GM12801 (cell line): ENCODE results near the gene THADA.

Source experiments
- TF ChIP-seq, protein P1 (sequence below): IDR thresholded peaks from one replicate; pipeline ENCODE4 v1.5.1; 2011; ENCODE audit warnings: control low read depth; ENCODE audit not compliant: insufficient read length; ENCODE audit errors: extremely low read depth

Gene THADA

DNA sequence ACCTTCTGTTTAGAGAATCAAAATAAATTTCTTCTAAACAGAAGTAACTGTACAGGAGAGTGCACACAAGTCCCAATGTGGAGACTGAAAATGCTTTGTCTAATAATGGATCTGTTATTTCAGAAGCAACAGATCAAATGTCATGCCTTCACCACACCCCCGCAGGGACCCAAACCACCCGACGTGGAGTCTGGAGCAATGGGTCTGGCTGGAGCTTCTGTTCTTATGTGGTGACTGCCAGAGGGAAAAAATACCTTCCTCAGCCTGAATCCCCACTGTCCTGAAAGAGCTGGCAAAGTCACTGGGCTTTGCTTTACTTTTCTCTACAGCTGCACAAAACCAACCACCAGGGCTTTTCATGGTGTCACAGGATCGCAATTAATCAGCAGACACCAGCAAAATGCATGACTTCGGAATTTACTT, 250.4 kb downstream of the THADA start:
- TF ChIP-seq, protein P1, sequence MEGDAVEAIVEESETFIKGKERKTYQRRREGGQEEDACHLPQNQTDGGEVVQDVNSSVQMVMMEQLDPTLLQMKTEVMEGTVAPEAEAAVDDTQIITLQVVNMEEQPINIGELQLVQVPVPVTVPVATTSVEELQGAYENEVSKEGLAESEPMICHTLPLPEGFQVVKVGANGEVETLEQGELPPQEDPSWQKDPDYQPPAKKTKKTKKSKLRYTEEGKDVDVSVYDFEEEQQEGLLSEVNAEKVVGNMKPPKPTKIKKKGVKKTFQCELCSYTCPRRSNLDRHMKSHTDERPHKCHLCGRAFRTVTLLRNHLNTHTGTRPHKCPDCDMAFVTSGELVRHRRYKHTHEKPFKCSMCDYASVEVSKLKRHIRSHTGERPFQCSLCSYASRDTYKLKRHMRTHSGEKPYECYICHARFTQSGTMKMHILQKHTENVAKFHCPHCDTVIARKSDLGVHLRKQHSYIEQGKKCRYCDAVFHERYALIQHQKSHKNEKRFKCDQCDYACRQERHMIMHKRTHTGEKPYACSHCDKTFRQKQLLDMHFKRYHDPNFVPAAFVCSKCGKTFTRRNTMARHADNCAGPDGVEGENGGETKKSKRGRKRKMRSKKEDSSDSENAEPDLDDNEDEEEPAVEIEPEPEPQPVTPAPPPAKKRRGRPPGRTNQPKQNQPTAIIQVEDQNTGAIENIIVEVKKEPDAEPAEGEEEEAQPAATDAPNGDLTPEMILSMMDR, result no peak

DNA sequence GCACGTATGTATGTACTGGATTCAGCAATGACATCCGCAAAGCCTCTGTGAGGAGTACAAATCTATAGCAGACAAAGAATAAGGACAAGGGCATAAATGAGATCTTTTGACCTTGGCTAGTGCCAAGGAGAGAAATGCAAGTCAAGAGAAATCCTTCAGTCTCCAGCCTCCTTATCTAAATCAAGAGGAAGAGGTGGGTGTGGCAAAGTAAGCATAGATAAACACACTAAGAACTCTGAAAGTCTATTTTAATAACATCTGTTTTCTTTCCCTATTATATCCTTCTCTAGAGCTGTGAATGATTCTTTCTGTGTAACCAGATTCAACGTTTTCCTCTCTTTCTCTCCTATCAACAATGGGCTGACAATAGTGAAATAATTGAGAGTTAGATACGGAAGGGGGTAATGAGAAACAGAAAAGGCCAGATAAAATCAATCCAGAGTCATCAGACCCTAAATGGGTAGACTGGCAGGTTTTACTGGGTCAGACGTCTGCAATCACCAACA, 250.9 kb downstream of the THADA start:
- TF ChIP-seq, protein P1, result no peak

DNA sequence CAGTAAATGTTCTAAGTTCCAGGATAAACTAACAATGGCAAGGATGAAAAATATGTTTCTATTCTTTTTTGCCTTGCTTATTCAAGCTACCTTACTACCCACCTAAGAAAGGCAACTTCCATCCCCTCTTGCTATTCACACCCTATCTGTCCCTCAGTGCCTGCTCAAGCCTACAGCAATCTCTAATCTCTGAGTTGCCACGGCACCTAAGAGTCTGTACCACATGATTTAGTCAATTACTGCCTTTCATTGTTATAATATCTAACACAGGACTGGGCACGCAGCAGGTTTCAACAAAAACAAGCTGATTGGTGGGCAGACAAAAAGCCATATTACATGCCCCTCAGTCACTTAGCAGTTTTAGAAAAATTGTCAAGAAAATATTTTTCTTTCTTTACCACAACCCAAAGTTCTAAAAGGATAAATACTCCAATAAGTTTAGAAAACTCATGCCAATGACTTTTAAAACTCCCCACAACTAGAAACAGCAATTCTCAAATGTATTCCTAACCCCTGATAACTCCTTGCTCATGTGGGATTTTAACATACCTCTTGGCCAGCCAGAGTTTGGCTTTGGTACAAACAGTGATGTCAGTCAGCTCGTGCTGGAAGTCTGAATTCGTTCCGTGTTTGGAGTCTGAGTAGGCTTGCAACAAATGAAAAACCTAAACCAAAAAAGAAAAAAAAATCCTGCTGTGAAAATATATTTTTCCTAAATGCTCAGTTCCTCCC, 252.1 kb downstream of the THADA start:
- TF ChIP-seq, protein P1, result no peak

DNA sequence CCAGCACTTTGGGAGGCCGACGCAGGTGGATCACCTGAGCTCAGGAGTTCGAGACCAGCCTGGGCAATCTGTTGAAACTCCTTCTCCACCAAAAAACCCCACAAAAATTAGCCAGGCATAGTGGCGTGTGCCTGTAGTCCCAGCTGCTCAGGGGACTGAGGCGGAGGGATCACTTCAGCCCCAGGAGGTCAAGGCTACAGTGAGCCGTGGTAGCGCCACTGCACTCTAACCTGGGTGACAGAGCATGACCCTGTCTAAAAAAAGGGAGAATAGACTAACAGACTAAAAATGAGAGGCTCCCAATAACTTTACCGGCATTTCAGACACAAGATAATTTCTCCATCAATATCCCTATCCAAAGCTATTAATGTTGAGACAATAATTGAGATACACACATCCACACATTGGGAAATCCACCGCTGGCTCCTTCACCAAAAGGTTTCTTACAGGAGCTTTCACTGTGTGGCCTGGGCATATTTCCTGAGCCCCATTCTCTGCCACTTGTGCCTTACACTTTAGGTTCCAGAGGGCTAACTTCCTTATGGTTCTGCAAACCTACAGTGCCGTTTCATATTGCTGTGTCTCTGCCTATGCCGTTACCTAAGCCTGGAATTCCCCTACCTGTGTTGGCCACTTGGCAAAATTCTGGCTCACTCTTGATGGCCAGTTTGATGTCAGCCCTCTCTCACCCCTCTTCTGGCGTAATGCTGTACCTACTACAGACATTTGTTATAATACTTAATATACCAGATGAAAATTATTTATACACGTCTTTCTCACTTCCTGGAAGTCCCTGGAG, 253.7 kb downstream of the THADA start:
- TF ChIP-seq, protein P1, result no peak

DNA sequence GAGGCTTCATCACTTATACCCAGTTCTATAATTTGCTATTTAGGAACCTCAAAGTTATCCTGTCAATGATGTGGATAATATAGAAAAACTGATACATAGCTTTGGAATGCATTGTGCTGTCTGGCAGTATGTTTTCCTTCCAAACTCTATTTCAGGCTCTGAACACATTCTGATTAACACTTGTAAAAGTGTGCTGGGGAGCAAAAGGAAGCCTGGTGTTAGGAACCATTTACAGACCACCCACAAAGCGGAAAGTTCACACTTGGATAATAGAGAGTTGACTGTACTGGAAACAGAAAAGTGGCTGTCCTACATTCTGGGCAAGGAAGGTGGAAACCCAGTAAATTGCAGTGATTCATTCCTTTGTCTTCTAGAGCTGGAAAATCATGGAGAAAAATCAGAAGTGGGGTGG, 254.9 kb downstream of the THADA start:
- TF ChIP-seq, protein P1, result no peak

DNA sequence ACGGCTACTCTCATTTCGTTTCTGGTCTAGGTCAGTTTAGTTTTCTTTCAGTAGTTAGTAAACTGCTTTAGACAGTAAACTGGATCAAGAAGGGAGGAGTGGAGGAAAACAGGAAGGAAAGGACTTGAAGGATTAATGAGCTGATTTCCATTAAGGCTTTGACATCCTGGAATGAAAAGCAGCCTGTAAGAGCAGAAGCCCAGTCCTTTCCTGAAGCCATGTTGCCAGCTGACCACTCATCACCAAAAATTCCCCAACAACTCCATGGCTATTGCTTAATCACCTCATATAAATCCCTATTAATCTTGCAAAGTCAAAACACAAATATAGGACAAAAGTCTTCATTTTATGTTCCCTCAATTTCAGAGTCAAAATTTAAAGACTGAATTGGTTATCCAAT, 255.8 kb downstream of the THADA start:
- TF ChIP-seq, protein P1, result no peak

DNA sequence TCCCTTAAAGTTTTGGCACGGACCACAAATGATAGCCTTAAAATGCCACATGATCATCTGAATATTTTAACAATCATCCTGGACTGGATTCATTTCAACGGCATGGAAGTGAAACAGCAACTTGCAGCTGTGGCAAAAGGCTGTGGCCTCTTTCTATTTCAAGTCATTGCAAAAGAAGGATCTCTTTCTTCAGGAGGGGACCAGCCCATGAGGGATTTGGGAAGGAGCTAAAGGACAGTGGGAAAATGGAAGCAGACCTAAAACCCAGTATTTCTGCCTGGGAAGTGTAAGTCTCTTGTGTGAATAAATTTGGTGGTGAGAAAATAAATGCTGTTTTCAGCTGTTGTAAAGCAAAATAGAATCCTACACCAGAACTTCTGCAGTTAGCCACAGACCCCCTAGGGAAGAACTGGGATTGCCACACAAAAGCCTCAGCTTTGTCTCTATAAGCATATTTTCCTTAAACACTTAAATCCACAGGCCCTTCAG, 262.1 kb downstream of the THADA start:
- TF ChIP-seq, protein P1, result no peak
